ENCODE data around the gene TSSC4. TPM values are rescaled to one million over a fixed set of nuclear protein-coding genes. Genes with fewer than 3 reads are reported as not detected.

Gene TSSC4
- total RNA-seq, 2 experiments from 2014 or later: 40.4 to 50.9 TPM

- Histone ChIP-seq H3K4me2 (ENCODE audit: low read length) (peak overlapping the region; percentile 97), H3K4me3 (ENCODE audit: low read depth, low read length, poor library complexity, severe bottlenecking) (peak overlapping the region; percentile 55), H3K27ac (ENCODE audit: low read depth, low read length, poor library complexity, severe bottlenecking) (peak overlapping the region; percentile 99), H3K36me3 (ENCODE audit: insufficient read depth, low read length) (peaks cover 79% of the 10 kb centered on the region), H3K79me2 (ENCODE audit: insufficient read depth, low read depth, low read length) (peaks cover 60% of the 10 kb centered on the region), H4K20me1 (ENCODE audit: insufficient read depth, low read length) (peaks cover 18% of the 10 kb centered on the region), H2AFZ (ENCODE audit: low read length) (no peak overlapping the region), H3K9me3 (ENCODE audit: low read length) (no peaks in the 10 kb centered on the region), H3K4me1 (ENCODE audit: insufficient read depth, low read length, poor library complexity, severe bottlenecking) (peaks cover 77% of the 10 kb centered on the region), H3K9me2 (ENCODE audit: insufficient read depth, low read length) (no peaks in the 10 kb centered on the region)
- CTCF ChIA-PET (ENCODE audit: unreplicated experiment): no interaction called here
- no peak for TF ChIP-seq CTCF (conservative IDR thresholded peaks at IDR 0.05; ENCODE audit: low read length)
- no peak for TF ChIP-seq EZH2phosphoT487 (IDR thresholded peaks at IDR 0.05; ENCODE audit: borderline replicate concordance, low read depth, low read length)
- no TSS peak for BruUV-seq (replicated peaks)
- DNase-seq (ENCODE audit: low spot score): no peak
- intact Hi-C loops (cut with micrococcal nuclease; ENCODE audit: unreplicated experiment): no loop called here
- POLR2A ChIA-PET: interaction anchor here (0.6 to 1.0 kb wide), 2 partner anchors 8 to 15 kb away, joined by 5 to 7 read pairs; partner anchors contain the start of genes CD81 and TSSC4
Measured at GRCh38 chr11:2392241-2392959, 8.2 kb upstream of the TSSC4 start.

- Histone ChIP-seq H4K20me1 (ENCODE audit: insufficient read depth, low read length) (peaks cover 18% of the 10 kb centered on the region), H3K4me3 (ENCODE audit: low read depth, low read length, poor library complexity, severe bottlenecking) (peak overlapping the region; percentile 55), H3K9me2 (ENCODE audit: insufficient read depth, low read length) (no peaks in the 10 kb centered on the region), H3K27ac (ENCODE audit: low read depth, low read length, poor library complexity, severe bottlenecking) (peak overlapping the region; percentile 99), H3K79me2 (ENCODE audit: insufficient read depth, low read depth, low read length) (peaks cover 51% of the 10 kb centered on the region), H3K4me1 (ENCODE audit: insufficient read depth, low read length, poor library complexity, severe bottlenecking) (peaks cover 68% of the 10 kb centered on the region), H3K36me3 (ENCODE audit: insufficient read depth, low read length) (peaks cover 82% of the 10 kb centered on the region), H3K9me3 (ENCODE audit: low read length) (no peaks in the 10 kb centered on the region), H2AFZ (ENCODE audit: low read length) (no peak overlapping the region), H3K4me2 (ENCODE audit: low read length) (peak overlapping the region; percentile 97)
- intact Hi-C loops (cut with micrococcal nuclease; ENCODE audit: unreplicated experiment): loop anchor here (1.0 kb wide), 1 partner anchor 8 kb away; no protein-coding TSS in a partner anchor
- peak; percentile 82 for DNase-seq (ENCODE audit: low spot score)
- POLR2A ChIA-PET: no interaction called here
- no TSS peak for BruUV-seq (replicated peaks)
- TF ChIP-seq CTCF (conservative IDR thresholded peaks at IDR 0.05; ENCODE audit: low read length): no peak
- no peak for TF ChIP-seq EZH2phosphoT487 (IDR thresholded peaks at IDR 0.05; ENCODE audit: borderline replicate concordance, low read depth, low read length)
- CTCF ChIA-PET (ENCODE audit: unreplicated experiment): no interaction called here
Measured at GRCh38 chr11:2393111-2393868, 7.3 kb upstream of the TSSC4 start.

All from OCI-LY7 (cell line).